OCI-LY1 (cell line): ENCODE results near the gene LDLRAD3.

Source experiments
- EZH2 ChIP-seq: fragments of 200-600 bp; sonication (generic), shearing (Covaris generic); IDR thresholded peaks from 2 replicates; pipeline ENCODE4 v1.8.0; 2017; ENCODE audit warnings: borderline replicate concordance, mixed run types, mild to moderate bottlenecking, antibody characterized with exemption, low read length, moderate library complexity, mixed read lengths
- TF ChIP-seq, protein P1 (sequence below): fragments of 200-600 bp; sonication (generic), shearing (Covaris generic); IDR thresholded peaks from 2 replicates; pipeline ENCODE4 v1.5.1; 2017; ENCODE audit warnings: mild to moderate bottlenecking, antibody characterized with exemption, low read length, moderate library complexity, mixed read lengths

DNA sequence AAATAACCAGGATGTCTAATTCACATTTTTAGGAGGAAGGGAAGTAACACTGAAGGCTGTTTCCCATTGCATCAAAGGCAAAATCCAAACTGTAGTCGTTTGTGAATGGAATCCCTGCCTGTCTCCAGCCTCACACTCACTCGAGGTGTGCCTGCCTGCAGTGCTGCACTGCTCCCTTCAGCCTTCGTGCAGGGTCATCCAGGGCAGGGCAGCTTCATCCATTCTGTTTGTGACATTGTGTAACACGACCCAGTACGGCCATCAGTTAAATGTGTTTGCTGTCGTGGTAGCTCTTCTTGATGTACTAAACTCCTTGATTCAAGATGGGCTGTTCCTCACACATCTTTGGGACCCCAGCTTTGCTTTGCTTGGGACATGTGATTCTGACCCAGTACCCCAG is 34.3 kb downstream of the LDLRAD3 start:
- no peak for TF ChIP-seq EZH2
- TF ChIP-seq, protein P1, sequence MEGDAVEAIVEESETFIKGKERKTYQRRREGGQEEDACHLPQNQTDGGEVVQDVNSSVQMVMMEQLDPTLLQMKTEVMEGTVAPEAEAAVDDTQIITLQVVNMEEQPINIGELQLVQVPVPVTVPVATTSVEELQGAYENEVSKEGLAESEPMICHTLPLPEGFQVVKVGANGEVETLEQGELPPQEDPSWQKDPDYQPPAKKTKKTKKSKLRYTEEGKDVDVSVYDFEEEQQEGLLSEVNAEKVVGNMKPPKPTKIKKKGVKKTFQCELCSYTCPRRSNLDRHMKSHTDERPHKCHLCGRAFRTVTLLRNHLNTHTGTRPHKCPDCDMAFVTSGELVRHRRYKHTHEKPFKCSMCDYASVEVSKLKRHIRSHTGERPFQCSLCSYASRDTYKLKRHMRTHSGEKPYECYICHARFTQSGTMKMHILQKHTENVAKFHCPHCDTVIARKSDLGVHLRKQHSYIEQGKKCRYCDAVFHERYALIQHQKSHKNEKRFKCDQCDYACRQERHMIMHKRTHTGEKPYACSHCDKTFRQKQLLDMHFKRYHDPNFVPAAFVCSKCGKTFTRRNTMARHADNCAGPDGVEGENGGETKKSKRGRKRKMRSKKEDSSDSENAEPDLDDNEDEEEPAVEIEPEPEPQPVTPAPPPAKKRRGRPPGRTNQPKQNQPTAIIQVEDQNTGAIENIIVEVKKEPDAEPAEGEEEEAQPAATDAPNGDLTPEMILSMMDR: no peak
